PC-9 (cell line): ENCODE data around the gene POLA2. TPM values are rescaled to one million over a fixed set of nuclear protein-coding genes. Genes with fewer than 3 reads are reported as not detected.

Source experiments
- Bru-seq: library from RNA; stranded (reverse); fragments of 400-500 nt; gene quantifications from one replicate; lab custom pipeline; 2021; lab: Mats Ljungman, UMichigan
- BruChase-seq, 2 experiments: library from RNA; stranded (reverse); fragments of 400-500 nt; gene quantifications; one replicate each; lab custom pipeline; 2021; lab: Mats Ljungman, UMichigan
- BruUV-seq: library from RNA; stranded (reverse); fragments of 400-500 nt; replicated peaks from 2 replicates; lab custom pipeline; 2021; lab: Mats Ljungman, UMichigan
- CTCF ChIA-PET: fragments of 300-600 bp; sonication (Branson Sonifier 250); formaldehyde crosslinking; loops from one replicate; lab custom pipeline; 2022; ENCODE audit warnings: antibody characterized with exemption; lab: Charles Lee
- POLR2A ChIA-PET: fragments of 300-600 bp; sonication (Branson Sonifier 250); formaldehyde crosslinking; loops from one replicate; lab custom pipeline; 2022; ENCODE audit warnings: antibody characterized with exemption; ENCODE audit not compliant: unreplicated experiment; lab: Charles Lee
- DNase-seq, 2 experiments: peaks; one replicate each; pipeline versions ENCODE4 v3.0.0 to v3.0.0-alpha.2; 2015 to 2022; ENCODE audit warnings: mixed read lengths in 1 of 2
- H2AFZ ChIP-seq: fragments of 200-600 bp; sonication (generic); 2 replicates; pipeline ENCODE4 v1.8.1; 2017; ENCODE audit warnings: antibody characterized with exemption
- H3F3A ChIP-seq: fragments of 200-600 bp; sonication (generic); 2 replicates; pipeline ENCODE4 v1.8.1; 2017; ENCODE audit warnings: antibody characterized with exemption, mild to moderate bottlenecking, low read depth; ENCODE audit not compliant: insufficient read depth
- H3K27ac ChIP-seq: fragments of 200-600 bp; sonication (generic); 2 replicates; pipeline ENCODE4 v1.6.1; 2016; ENCODE audit warnings: mixed run types
- H3K27me3 ChIP-seq: fragments of 200-600 bp; sonication (generic); 2 replicates; pipeline ENCODE4 v1.6.1; 2016; ENCODE audit warnings: low read depth, mixed run types; ENCODE audit not compliant: insufficient read depth
- H3K36me3 ChIP-seq: fragments of 200-600 bp; sonication (generic); 2 replicates; pipeline ENCODE4 v1.6.1; 2016; ENCODE audit warnings: low read depth, mixed run types
- H3K4me1 ChIP-seq: fragments of 200-600 bp; sonication (generic); replicated peaks from 2 replicates; pipeline ENCODE4 v1.6.1; 2016; ENCODE audit warnings: mixed run types; ENCODE audit not compliant: insufficient read depth
- H3K4me2 ChIP-seq: fragments of 200-600 bp; sonication (generic); 2 replicates; pipeline ENCODE4 v1.6.1; 2017; ENCODE audit warnings: mixed run types
- H3K4me3 ChIP-seq: fragments of 200-600 bp; sonication (generic); 2 replicates; pipeline ENCODE4 v1.6.1; 2016; ENCODE audit warnings: mixed run types
- H3K79me2 ChIP-seq: fragments of 200-600 bp; sonication (generic); 2 replicates; pipeline ENCODE4 v1.6.1; 2017; ENCODE audit warnings: low read depth, mixed run types
- H3K9me2 ChIP-seq: fragments of 200-600 bp; sonication (generic); 2 replicates; pipeline ENCODE4 v1.8.1; 2017; ENCODE audit warnings: mild to moderate bottlenecking; ENCODE audit not compliant: insufficient read depth
- H3K9me3 ChIP-seq: fragments of 200-600 bp; sonication (generic); 2 replicates; pipeline ENCODE4 v1.8.1; 2016; ENCODE audit warnings: low read depth; ENCODE audit not compliant: insufficient read depth
- H4K20me1 ChIP-seq: fragments of 200-600 bp; sonication (generic); 2 replicates; pipeline ENCODE4 v1.8.1; 2017; ENCODE audit not compliant: insufficient read depth
- EZH2 ChIP-seq: fragments of 200-600 bp; sonication (generic); IDR thresholded peaks from 2 replicates; pipeline ENCODE4 v1.8.0; 2017; ENCODE audit warnings: antibody characterized with exemption, low read depth
- intact Hi-C: fragments of 100-400 bp; cut with micrococcal nuclease; formaldehyde crosslinking; loops from one replicate; pipeline ENCODE4 v1.10.0; 2022; ENCODE audit not compliant: unreplicated experiment
- long read RNA-seq: library from polyadenylated mRNA; stranded (forward); transcript quantifications from one replicate; pipeline ENCODE4 v2.0.0, GENCODE V29; 2022
- total RNA-seq: library from RNA; stranded (reverse); gene quantifications from 2 replicates; pipeline ENCODE4 v1.2.3, GENCODE V29; 2021
- TF ChIP-seq, protein P1 (sequence below): fragments of 200-600 bp; sonication (generic); conservative IDR thresholded peaks from 2 replicates; pipeline ENCODE4 v1.6.1; 2017; ENCODE audit warnings: mixed run types, antibody characterized with exemption, mild to moderate bottlenecking, moderate library complexity

POLA2 gene, protein sequence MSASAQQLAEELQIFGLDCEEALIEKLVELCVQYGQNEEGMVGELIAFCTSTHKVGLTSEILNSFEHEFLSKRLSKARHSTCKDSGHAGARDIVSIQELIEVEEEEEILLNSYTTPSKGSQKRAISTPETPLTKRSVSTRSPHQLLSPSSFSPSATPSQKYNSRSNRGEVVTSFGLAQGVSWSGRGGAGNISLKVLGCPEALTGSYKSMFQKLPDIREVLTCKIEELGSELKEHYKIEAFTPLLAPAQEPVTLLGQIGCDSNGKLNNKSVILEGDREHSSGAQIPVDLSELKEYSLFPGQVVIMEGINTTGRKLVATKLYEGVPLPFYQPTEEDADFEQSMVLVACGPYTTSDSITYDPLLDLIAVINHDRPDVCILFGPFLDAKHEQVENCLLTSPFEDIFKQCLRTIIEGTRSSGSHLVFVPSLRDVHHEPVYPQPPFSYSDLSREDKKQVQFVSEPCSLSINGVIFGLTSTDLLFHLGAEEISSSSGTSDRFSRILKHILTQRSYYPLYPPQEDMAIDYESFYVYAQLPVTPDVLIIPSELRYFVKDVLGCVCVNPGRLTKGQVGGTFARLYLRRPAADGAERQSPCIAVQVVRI
- total RNA-seq: 37.1 and 39.3 TPM in 2 replicates
- percentile 79 among the genes with signal in this experiment for Bru-seq, nascent RNA
- BruChase-seq, experiment 1, labeled RNA remaining after a 2-hour chase: percentile 77 among the genes with signal in this experiment
- percentile 82 among the genes with signal in this experiment for BruChase-seq, experiment 2, labeled RNA remaining after a 6-hour chase
- long read RNA-seq, transcript POLA2-201 (18 exons, 3,744 nt): major isoform, 50 of 60 reads
- long read RNA-seq, partial matches to known transcripts: 4 of 60 reads
- long read RNA-seq, other reads (novel, unspliced or antisense): 6 of 60 reads

DNA sequence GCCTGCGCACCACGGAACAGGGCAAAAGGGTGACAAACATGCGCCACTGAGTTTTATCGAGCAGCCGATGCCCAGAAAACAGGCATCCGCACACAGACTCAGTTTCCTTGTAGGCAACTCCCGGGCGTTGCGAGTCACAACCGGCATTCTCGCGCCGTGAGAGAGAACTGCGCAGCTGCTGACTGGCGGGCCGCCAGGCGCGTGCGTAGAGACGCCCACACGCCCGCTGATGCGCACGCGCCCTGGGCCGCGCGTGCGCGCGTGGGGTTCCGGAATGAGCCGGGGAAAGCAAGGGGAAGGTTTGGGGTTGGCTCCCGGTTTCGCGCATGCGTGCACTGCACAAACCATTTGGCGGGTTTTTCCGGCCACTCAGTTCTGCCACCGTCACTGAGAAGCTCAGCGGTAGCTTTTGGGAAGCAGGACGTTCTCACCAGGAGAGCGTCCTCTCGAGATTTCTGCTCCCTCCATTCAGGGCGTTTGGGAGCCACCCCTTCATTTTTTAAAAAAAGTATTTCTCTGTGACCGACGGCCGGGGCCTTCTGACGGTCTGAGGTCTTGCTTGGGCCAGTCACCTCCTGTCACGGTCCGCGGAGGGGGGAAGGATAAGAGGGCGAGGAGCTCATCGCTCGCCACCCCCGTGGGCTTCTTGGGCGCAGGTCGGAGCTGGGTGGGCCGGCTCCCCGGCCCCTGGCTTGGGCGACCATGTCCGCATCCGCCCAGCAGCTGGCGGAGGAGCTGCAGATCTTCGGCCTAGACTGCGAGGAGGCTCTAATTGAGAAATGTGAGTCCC is at the start of gene POLA2:
POLA2 (plus strand) TSS at position 372 of the 790 bp plus-strand sequence; CDS start at position 703, 331 bp downstream.
- POLR2A ChIA-PET: interaction anchor here (0.5 to 1.0 kb wide), 15 partner anchors 14 to 953 kb away, joined by 3 to 8 read pairs (median 4); no protein-coding TSS in a partner anchor
- peaks cover 40% of the 10 kb centered on the region for H3K79me2 ChIP-seq
- TF ChIP-seq, protein P1, sequence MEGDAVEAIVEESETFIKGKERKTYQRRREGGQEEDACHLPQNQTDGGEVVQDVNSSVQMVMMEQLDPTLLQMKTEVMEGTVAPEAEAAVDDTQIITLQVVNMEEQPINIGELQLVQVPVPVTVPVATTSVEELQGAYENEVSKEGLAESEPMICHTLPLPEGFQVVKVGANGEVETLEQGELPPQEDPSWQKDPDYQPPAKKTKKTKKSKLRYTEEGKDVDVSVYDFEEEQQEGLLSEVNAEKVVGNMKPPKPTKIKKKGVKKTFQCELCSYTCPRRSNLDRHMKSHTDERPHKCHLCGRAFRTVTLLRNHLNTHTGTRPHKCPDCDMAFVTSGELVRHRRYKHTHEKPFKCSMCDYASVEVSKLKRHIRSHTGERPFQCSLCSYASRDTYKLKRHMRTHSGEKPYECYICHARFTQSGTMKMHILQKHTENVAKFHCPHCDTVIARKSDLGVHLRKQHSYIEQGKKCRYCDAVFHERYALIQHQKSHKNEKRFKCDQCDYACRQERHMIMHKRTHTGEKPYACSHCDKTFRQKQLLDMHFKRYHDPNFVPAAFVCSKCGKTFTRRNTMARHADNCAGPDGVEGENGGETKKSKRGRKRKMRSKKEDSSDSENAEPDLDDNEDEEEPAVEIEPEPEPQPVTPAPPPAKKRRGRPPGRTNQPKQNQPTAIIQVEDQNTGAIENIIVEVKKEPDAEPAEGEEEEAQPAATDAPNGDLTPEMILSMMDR: no peak
- TF ChIP-seq EZH2: no peak
- no peaks in the 10 kb centered on the region for H3K9me3 ChIP-seq
- peaks cover 16% of the 10 kb centered on the region; the same call in 1 of the 2 replicates for H3F3A ChIP-seq
- H3K4me1 ChIP-seq: peaks cover 15% of the 10 kb centered on the region
- TSS peak; percentile 69 for BruUV-seq
- peak within 1 kb of the TSS; percentile 95 for H2AFZ ChIP-seq
- H4K20me1 ChIP-seq: no peaks in the 10 kb centered on the region
- H3K27me3 ChIP-seq: no peaks in the 10 kb centered on the region
- peak; percentile 86 to 98 for DNase-seq
- H3K4me3 ChIP-seq: peak within 1 kb of the TSS; percentile 64
- H3K4me2 ChIP-seq: peak within 1 kb of the TSS; percentile 99
- peak within 1 kb of the TSS; percentile 48 for H3K27ac ChIP-seq
- intact Hi-C loops: no loop called here
- no peaks in the 10 kb centered on the region for H3K9me2 ChIP-seq
- CTCF ChIA-PET: interaction anchor here (0.5 to 2.4 kb wide), 8 partner anchors 13 to 118 kb away, joined by 3 to 13 read pairs (median 4); partner anchors contain the start of gene CAPN1
- no peaks in the 10 kb centered on the region for H3K36me3 ChIP-seq

DNA sequence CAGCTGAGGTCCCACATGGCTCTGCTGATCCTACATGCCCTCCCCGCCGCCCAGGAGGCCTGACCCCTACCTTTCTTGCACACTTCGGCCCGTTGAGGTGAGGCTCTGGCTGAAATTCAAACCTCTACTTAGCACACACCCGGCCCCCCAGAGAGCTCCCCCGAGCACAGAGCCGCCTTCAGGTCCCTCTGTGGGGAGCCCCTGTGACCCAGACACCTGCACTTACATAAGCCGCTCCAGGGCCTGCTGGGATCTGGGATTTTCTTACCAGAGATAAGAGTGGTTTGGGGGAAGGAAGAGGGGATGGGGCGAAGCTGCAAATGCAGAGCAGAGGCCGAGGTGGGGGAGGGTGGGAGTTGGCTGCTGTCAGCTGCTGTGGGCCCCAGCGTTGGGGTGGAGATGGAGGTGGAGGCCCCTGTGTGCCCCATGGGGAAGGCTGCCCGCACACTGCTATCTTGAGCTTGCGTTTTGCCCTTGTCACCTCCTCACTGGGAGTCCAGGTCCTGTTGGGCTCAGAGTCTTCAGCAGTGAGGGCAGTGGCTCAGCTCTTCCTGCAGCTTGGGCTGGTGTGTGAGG is 49.4 kb upstream of the POLA2 start:
- Histone ChIP-seq H3K9me3 (no peaks in the 10 kb centered on the region), H3K27me3 (no peaks in the 10 kb centered on the region), H3K27ac (peak overlapping the region; percentile 76), H2AFZ (no peak overlapping the region), H3K4me1 (peaks cover 70% of the 10 kb centered on the region), H3K36me3 (peaks cover 25% of the 10 kb centered on the region), H3K79me2 (peaks cover 52% of the 10 kb centered on the region), H3F3A (peaks cover 69% of the 10 kb centered on the region), H3K4me2 (peak overlapping the region; percentile 91), H3K9me2 (no peaks in the 10 kb centered on the region), H4K20me1 (no peaks in the 10 kb centered on the region), H3K4me3 (no peak overlapping the region)
- TF ChIP-seq, protein P1: no peak
- TF ChIP-seq EZH2: no peak
- CTCF ChIA-PET: interaction anchor here (0.6 kb wide), 1 partner anchor 118 kb away, joined by 9 read pairs; no protein-coding TSS in a partner anchor
- no TSS peak for BruUV-seq
- POLR2A ChIA-PET: no interaction called here
- intact Hi-C loops: no loop called here
- no peak for DNase-seq
